ENCODE data around the gene SLF2. TPM values are rescaled to one million over a fixed set of nuclear protein-coding genes. Genes with fewer than 3 reads are reported as not detected.
A peak's percentile ranks its signal among the peaks of the same experiment; 100 is the strongest.

The SLF2 gene
- total RNA-seq, 1 donor from 2014 or later = 12.1 TPM

- DNase-seq (ENCODE audit: low read depth) (no peak), FAIRE-seq (no peak)
- Histone ChIP-seq H3K4me3 (ENCODE audit: low read depth, low read length) (no peak overlapping the region), H3K36me3 (ENCODE audit: control insufficient read depth, insufficient read depth, low read length) (no peaks in the 10 kb centered on the region), H3K27me3 (ENCODE audit: control insufficient read depth, insufficient read depth, low read length) (peaks cover 15% of the 10 kb centered on the region)
- TF ChIP-seq, protein P1, sequence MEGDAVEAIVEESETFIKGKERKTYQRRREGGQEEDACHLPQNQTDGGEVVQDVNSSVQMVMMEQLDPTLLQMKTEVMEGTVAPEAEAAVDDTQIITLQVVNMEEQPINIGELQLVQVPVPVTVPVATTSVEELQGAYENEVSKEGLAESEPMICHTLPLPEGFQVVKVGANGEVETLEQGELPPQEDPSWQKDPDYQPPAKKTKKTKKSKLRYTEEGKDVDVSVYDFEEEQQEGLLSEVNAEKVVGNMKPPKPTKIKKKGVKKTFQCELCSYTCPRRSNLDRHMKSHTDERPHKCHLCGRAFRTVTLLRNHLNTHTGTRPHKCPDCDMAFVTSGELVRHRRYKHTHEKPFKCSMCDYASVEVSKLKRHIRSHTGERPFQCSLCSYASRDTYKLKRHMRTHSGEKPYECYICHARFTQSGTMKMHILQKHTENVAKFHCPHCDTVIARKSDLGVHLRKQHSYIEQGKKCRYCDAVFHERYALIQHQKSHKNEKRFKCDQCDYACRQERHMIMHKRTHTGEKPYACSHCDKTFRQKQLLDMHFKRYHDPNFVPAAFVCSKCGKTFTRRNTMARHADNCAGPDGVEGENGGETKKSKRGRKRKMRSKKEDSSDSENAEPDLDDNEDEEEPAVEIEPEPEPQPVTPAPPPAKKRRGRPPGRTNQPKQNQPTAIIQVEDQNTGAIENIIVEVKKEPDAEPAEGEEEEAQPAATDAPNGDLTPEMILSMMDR (IDR thresholded peaks at IDR 0.05; ENCODE audit: insufficient read depth, low read length, severe bottlenecking) = no peak
Observed at GRCh38 chr10:100877461-100877850, 35.3 kb upstream of the SLF2 start.

DNA sequence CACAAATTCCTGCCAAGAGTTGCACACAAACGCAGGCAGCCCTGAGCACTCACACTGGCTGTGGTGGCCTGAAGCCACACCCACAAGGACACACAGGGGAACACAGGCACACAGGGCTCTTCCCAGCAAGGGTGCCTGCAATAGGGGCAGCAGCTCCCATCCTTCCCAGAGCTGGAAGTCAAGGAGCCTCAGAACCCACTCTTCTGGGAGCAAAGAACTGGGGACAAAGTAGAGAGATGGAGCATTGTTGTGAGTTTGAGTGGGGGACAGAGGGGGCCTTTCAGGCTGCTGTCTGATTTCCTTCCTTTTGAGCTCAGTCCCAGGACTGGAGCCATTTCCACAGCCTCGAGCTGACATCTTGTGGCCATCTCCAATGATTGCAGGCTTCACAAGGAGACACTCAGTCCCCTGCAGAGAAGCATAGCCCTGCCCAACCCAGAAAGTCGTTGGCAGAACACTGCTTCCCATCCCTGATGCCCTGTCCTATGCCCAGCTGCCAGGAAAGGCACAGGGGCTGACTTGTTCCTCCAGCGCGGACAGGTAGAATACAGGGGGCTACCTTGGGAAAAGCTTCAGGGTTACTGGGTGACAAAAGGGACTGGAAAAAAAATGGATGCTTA lies 34.4 kb upstream of the SLF2 start:
- TF ChIP-seq, protein P1 (IDR thresholded peaks at IDR 0.05; ENCODE audit: insufficient read depth, low read length, severe bottlenecking) = peak; percentile 80
- DNase-seq (ENCODE audit: low read depth) = peak; percentile 58
- peak; percentile 89 for FAIRE-seq

DNA sequence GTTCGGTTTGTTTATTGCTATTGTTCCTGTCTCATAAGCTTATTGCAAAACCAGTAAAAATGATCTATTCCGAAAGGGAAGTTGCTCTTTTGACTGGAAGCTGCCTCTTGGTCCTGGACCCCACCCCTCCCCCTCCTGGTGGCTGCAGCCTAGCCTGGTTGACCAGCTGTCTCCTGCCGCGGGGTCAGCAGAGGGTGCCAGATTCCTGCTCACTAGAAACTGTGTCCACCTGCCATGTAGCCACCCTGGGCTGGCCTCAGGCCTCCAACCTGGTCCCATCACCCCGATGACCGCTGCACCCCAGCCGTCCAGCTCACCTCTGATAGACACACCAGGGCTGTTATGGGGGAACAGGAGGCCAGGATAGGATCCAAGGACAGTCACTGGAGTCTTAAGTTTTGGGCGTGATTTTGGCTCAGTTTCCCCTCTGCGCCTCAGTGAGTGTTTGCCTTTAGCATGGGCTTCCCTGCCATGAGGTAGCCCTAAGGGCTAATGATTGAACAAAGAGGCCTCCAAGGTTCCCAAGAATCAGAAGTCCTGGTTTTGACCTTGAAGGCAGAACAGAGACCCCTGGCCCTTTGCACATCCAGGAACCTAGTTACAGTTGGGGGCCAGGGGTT lies 32.9 kb upstream of the SLF2 start:
- Histone ChIP-seq H3K27me3 (ENCODE audit: control insufficient read depth, insufficient read depth, low read length) (peaks cover 14% of the 10 kb centered on the region), H3K36me3 (ENCODE audit: control insufficient read depth, insufficient read depth, low read length) (no peaks in the 10 kb centered on the region), H3K4me3 (ENCODE audit: low read depth, low read length) (no peak overlapping the region)
- DNase-seq (ENCODE audit: low read depth) (no peak), FAIRE-seq (no peak)
- TF ChIP-seq, protein P1 (IDR thresholded peaks at IDR 0.05; ENCODE audit: insufficient read depth, low read length, severe bottlenecking) = no peak

More for the DNA sequence above, 34.4 kb upstream of the SLF2 start:
- H3K27me3 ChIP-seq (ENCODE audit: control insufficient read depth, insufficient read depth, low read length) = peaks cover 15% of the 10 kb centered on the region
- no peak overlapping the region for H3K4me3 ChIP-seq (ENCODE audit: low read depth, low read length)
- no peaks in the 10 kb centered on the region for H3K36me3 ChIP-seq (ENCODE audit: control insufficient read depth, insufficient read depth, low read length)

- FAIRE-seq (no peak), DNase-seq (ENCODE audit: low read depth) (no peak)
- TF ChIP-seq, protein P1 (IDR thresholded peaks at IDR 0.05; ENCODE audit: insufficient read depth, low read length, severe bottlenecking) = no peak
- no peak overlapping the region for H3K4me3 ChIP-seq (ENCODE audit: low read depth, low read length)
- H3K36me3 ChIP-seq (ENCODE audit: control insufficient read depth, insufficient read depth, low read length) = no peaks in the 10 kb centered on the region
- peaks cover 6% of the 10 kb centered on the region for H3K27me3 ChIP-seq (ENCODE audit: control insufficient read depth, insufficient read depth, low read length)
Observed at GRCh38 chr10:100881556-100882213, 31.1 kb upstream of the SLF2 start.

DNA sequence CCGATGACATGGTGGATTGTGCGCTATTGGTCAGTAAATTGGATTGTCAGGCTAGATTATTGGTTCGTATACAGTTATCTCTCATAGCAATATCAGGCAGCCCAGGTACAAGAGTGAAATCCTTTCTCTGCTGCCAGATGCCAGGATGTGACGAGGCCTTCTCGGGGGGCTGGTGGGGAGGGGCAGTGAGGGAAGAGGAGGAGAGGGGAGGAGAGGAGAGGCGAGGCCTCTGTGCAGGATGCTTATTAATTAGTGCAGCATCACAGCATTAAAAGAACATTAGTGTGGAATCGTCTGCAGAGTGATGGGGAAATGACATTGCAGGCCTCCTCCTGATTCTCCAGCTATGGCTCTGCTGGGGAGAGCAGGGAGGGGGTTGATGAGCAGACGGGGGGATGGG lies 30.5 kb upstream of the SLF2 start:
- Histone ChIP-seq H3K36me3 (ENCODE audit: control insufficient read depth, insufficient read depth, low read length) (no peaks in the 10 kb centered on the region), H3K27me3 (ENCODE audit: control insufficient read depth, insufficient read depth, low read length) (peaks cover 6% of the 10 kb centered on the region), H3K4me3 (ENCODE audit: low read depth, low read length) (no peak overlapping the region)
- DNase-seq (ENCODE audit: low read depth) = no peak
- FAIRE-seq = no peak
- TF ChIP-seq, protein P1 (IDR thresholded peaks at IDR 0.05; ENCODE audit: insufficient read depth, low read length, severe bottlenecking) = no peak
